ENCODE measurements around the gene ADAMTSL2. TPM values are rescaled to one million over a fixed set of nuclear protein-coding genes. Genes with fewer than 3 reads are reported as not detected.
A peak's percentile ranks its signal among the peaks of the same experiment; 100 is the strongest.

The ADAMTSL2 gene
- total RNA-seq, 3 donors from 2014 or later = 1.3 to 2.7 (median 1.5) TPM

GRCh38 chr9:133593587-133594253, 59.2 kb downstream of the ADAMTSL2 start:
- H3K9me3 ChIP-seq = peaks cover 20% of the 10 kb centered on the region
- ATAC-seq (no peak), DNase-seq (no peak)
- no peaks in the 10 kb centered on the region for H3K36me3 ChIP-seq (ENCODE audit: low read depth)
- H3K4me3 ChIP-seq = no peak overlapping the region
- no peaks in the 10 kb centered on the region for H3K4me1 ChIP-seq (ENCODE audit: low read depth)
- intact Hi-C loops (cut with DNase I, micrococcal nuclease) = no loop called here
- TF ChIP-seq CTCF (IDR thresholded peaks at IDR 0.05) = no peak

- Histone ChIP-seq H3K4me1 (ENCODE audit: low read depth) (no peaks in the 10 kb centered on the region), H3K9me3 (peaks cover 20% of the 10 kb centered on the region), H3K36me3 (ENCODE audit: low read depth) (no peaks in the 10 kb centered on the region), H3K4me3 (no peak overlapping the region)
- TF ChIP-seq CTCF (IDR thresholded peaks at IDR 0.05) = no peak
- intact Hi-C loops (cut with DNase I, micrococcal nuclease) = no loop called here
- DNase-seq = no peak
- ATAC-seq = no peak
Observed at GRCh38 chr9:133594310-133594709, 59.8 kb downstream of the ADAMTSL2 start.

GRCh38 chr9:133595910-133596309, 61.4 kb downstream of the ADAMTSL2 start:
- ATAC-seq = no peak
- H3K4me1 ChIP-seq (ENCODE audit: low read depth) = no peaks in the 10 kb centered on the region
- no peak for DNase-seq
- H3K4me3 ChIP-seq = no peak overlapping the region
- H3K9me3 ChIP-seq = peaks cover 20% of the 10 kb centered on the region
- H3K36me3 ChIP-seq (ENCODE audit: low read depth) = no peaks in the 10 kb centered on the region
- no peak for TF ChIP-seq CTCF (IDR thresholded peaks at IDR 0.05)
- intact Hi-C loops (cut with DNase I, micrococcal nuclease) = no loop called here

- Histone ChIP-seq H3K9me3 (peaks cover 20% of the 10 kb centered on the region), H3K4me1 (ENCODE audit: low read depth) (no peaks in the 10 kb centered on the region), H3K4me3 (no peak overlapping the region), H3K36me3 (ENCODE audit: low read depth) (no peaks in the 10 kb centered on the region)
- intact Hi-C loops (cut with DNase I, micrococcal nuclease) = no loop called here
- no peak for TF ChIP-seq CTCF (IDR thresholded peaks at IDR 0.05)
- no peak for DNase-seq
- ATAC-seq = no peak
Observed at GRCh38 chr9:133597316-133597957, 62.9 kb downstream of the ADAMTSL2 start.

- no peak overlapping the region for H3K4me3 ChIP-seq
- H3K36me3 ChIP-seq (ENCODE audit: low read depth) = no peaks in the 10 kb centered on the region
- no peaks in the 10 kb centered on the region for H3K4me1 ChIP-seq (ENCODE audit: low read depth)
- no peak for ATAC-seq
- no peak for TF ChIP-seq CTCF (IDR thresholded peaks at IDR 0.05)
- peaks cover 20% of the 10 kb centered on the region for H3K9me3 ChIP-seq
- peak in 1 of 3 donors; percentile 29 for DNase-seq
- intact Hi-C loops (cut with DNase I, micrococcal nuclease) = no loop called here
Observed at GRCh38 chr9:133598978-133599377, 64.5 kb downstream of the ADAMTSL2 start.
